SK-N-SH (cell line): ENCODE measurements around the gene FNDC3B. TPM values are rescaled to one million over a fixed set of nuclear protein-coding genes. Genes with fewer than 3 reads are reported as not detected.

ENCODE experiments used
- CTCF ChIA-PET: fragments of 300-600, 350-600 bp; formaldehyde crosslinking; extraction: SDS; loops from one replicate; lab custom pipeline; 2021; lab: Yijun Ruan, JAX
- POLR2A ChIA-PET: fragments of 350-600 bp; sonication (Branson Sonifier 250); formaldehyde crosslinking; extraction: SDS; loops from one replicate; lab custom pipeline; 2020; ENCODE audit warnings: antibody characterized with exemption, inconsistent platforms; lab: Yijun Ruan, JAX
- DNase-seq: peaks from one replicate; pipeline ENCODE4 v3.0.0; 2012
- H2AFZ ChIP-seq: fragments of 200-600 bp; sonication (generic); 2 replicates; pipeline ENCODE4 v1.8.1; 2016; ENCODE audit warnings: antibody characterized with exemption, mild to moderate bottlenecking, low read depth
- H3F3A ChIP-seq: fragments of 200-600 bp; sonication (generic); replicated peaks from 2 replicates; pipeline ENCODE3; 2016; ENCODE audit warnings: antibody characterized with exemption, mild to moderate bottlenecking; ENCODE audit not compliant: insufficient read depth
- H3K27ac ChIP-seq, 2 experiments: fragments of 200-500 bp in 1 of 2; fragments of 200-600 bp in 1 of 2; sonication (Bioruptor generic) in 1 of 2; sonication (generic), shearing (Covaris generic) in 1 of 2; 2 replicates each; pipeline versions ENCODE4 v1.5.1 to v1.6.1; 2014 to 2016; ENCODE audit warnings: low read depth in 2 of 2, inconsistent platforms in 1 of 2, low read length in 1 of 2, mild to moderate bottlenecking in 1 of 2, mixed read lengths in 1 of 2
- H3K27me3 ChIP-seq: fragments of 200-600 bp; sonication (generic), shearing (Covaris generic); 2 replicates; pipeline ENCODE4 v1.6.1; 2016; ENCODE audit warnings: mixed run types; ENCODE audit not compliant: insufficient read depth
- H3K36me3 ChIP-seq, 2 experiments: fragments of 200-500 bp in 1 of 2; fragments of 200-600 bp in 1 of 2; sonication (Bioruptor generic) in 1 of 2; sonication (generic) in 1 of 2; replicated peaks in 1 of 2; 2 replicates each; pipeline versions ENCODE3 to v1.5.1; 2014 to 2016; ENCODE audit warnings: low read length in 1 of 2, mild to moderate bottlenecking in 1 of 2; ENCODE audit not compliant: insufficient read depth in 2 of 2, control insufficient read depth in 1 of 2
- H3K4me1 ChIP-seq, 2 experiments: fragments of 200-500 bp in 1 of 2; fragments of 200-600 bp in 1 of 2; sonication (Bioruptor generic) in 1 of 2; sonication (generic), shearing (Covaris generic) in 1 of 2; 2 replicates each; pipeline versions ENCODE4 v1.5.1 to v1.6.1; 2014 to 2016; ENCODE audit warnings: low read depth in 1 of 2, low read length in 1 of 2, mixed run types in 1 of 2; ENCODE audit not compliant: insufficient read depth in 2 of 2, control insufficient read depth in 1 of 2
- H3K4me2 ChIP-seq: fragments of 200-600 bp; sonication (generic), shearing (Covaris generic); 2 replicates; pipeline ENCODE4 v1.6.1; 2017; ENCODE audit warnings: mixed run types
- H3K4me3 ChIP-seq, 2 experiments: fragments of 200-500 bp in 1 of 2; fragments of 200-600 bp in 1 of 2; sonication (Bioruptor generic) in 1 of 2; sonication (generic), shearing (Covaris generic) in 1 of 2; 2 replicates each; pipeline versions ENCODE4 v1.5.1 to v1.8.1; 2014 to 2016; ENCODE audit warnings: low read depth in 2 of 2, inconsistent platforms in 1 of 2, low read length in 1 of 2, mild to moderate bottlenecking in 1 of 2, mixed read lengths in 1 of 2, moderate library complexity in 1 of 2
- H3K79me2 ChIP-seq: fragments of 200-600 bp; sonication (generic); 2 replicates; pipeline ENCODE4 v1.8.1; 2017; ENCODE audit warnings: mild to moderate bottlenecking; ENCODE audit not compliant: insufficient read depth
- H3K9ac ChIP-seq: fragments of 200-600 bp; sonication (generic); 2 replicates; pipeline ENCODE4 v1.6.1; 2017; ENCODE audit warnings: mixed run types
- H3K9me2 ChIP-seq: fragments of 200-600 bp; sonication (generic); 2 replicates; pipeline ENCODE4 v1.6.1; 2017; ENCODE audit warnings: mixed run types
- H3K9me3 ChIP-seq: fragments of 200-600 bp; sonication (generic); 2 replicates; pipeline ENCODE4 v1.6.1; 2017; ENCODE audit warnings: mixed run types, mild to moderate bottlenecking, moderate library complexity
- H4K20me1 ChIP-seq: fragments of 200-600 bp; sonication (generic); 2 replicates; pipeline ENCODE4 v1.6.1; 2017; ENCODE audit warnings: mild to moderate bottlenecking, mixed run types; ENCODE audit not compliant: insufficient read depth
- CHD2 ChIP-seq: fragments of 150-350 bp; IDR thresholded peaks from 2 replicates; pipeline ENCODE4 v1.6.1; 2018; ENCODE audit warnings: low read length; ENCODE audit not compliant: partially characterized antibody
- EZH2phosphoT487 ChIP-seq: fragments of 200-600 bp; sonication (generic); IDR thresholded peaks from 2 replicates; pipeline ENCODE4 v1.6.1; 2017; ENCODE audit warnings: low read depth, mixed run types, mild to moderate bottlenecking, antibody characterized with exemption, moderate library complexity, borderline replicate concordance
- FOXJ3 ChIP-seq: sonication (generic); formaldehyde crosslinking; IDR thresholded peaks from 2 replicates; pipeline ENCODE4 v1.5.1; 2020; ENCODE audit warnings: mild to moderate bottlenecking, missing genetic modification reagents
- GABPA ChIP-seq: IDR thresholded peaks from 2 replicates; pipeline ENCODE4 v1.4.0; 2012; ENCODE audit warnings: low read depth, mild to moderate bottlenecking
- GATA2 ChIP-seq: sonication (generic); formaldehyde crosslinking; IDR thresholded peaks from 2 replicates; pipeline ENCODE4 v1.5.0; 2020; ENCODE audit warnings: mild to moderate bottlenecking, missing genetic modification reagents
- JUND ChIP-seq: IDR thresholded peaks from 2 replicates; pipeline ENCODE4 v1.4.0; 2012
- MAX ChIP-seq: IDR thresholded peaks from 2 replicates; pipeline ENCODE4 v1.4.0; 2012; ENCODE audit warnings: low read depth
- MXI1 ChIP-seq: IDR thresholded peaks from 2 replicates; pipeline ENCODE4 v1.6.1; 2012; ENCODE audit warnings: mild to moderate bottlenecking, low read depth, low read length, improper control_type of control experiment
- NRF1 ChIP-seq: IDR thresholded peaks from 2 replicates; pipeline ENCODE4 v1.6.1; 2012; ENCODE audit warnings: low read depth, mild to moderate bottlenecking, low read length
- POLR2AphosphoS5 ChIP-seq: IDR thresholded peaks from 2 replicates; pipeline ENCODE4 v1.6.1; 2012; ENCODE audit warnings: low read depth, low read length
- RXRA ChIP-seq: IDR thresholded peaks from 2 replicates; pipeline ENCODE4 v1.4.0; 2012; ENCODE audit warnings: low read depth, mild to moderate bottlenecking, borderline replicate concordance
- SIN3A ChIP-seq: IDR thresholded peaks from 2 replicates; pipeline ENCODE4 v1.6.1; 2012; ENCODE audit warnings: low read depth, mild to moderate bottlenecking, low read length, moderate library complexity, borderline replicate concordance
- TCF12 ChIP-seq: IDR thresholded peaks from 2 replicates; pipeline ENCODE4 v1.4.0; 2012
- USF1 ChIP-seq: IDR thresholded peaks from 2 replicates; pipeline ENCODE4 v1.4.0; 2012; ENCODE audit warnings: low read depth, borderline replicate concordance
- WGBS: methylation state at CpG from one replicate; pipeline ENCODE4 v1.1.6; 2017; ENCODE audit warnings: low lambda C conversion rate; 5-methylcytosine and 5-hydroxymethylcytosine counted together
- polyA plus RNA-seq, 3 experiments: library from polyadenylated mRNA; depleted of rRNA; stranded (reverse); fragments of >200 nt; gene quantifications; 2 replicates each; pipeline ENCODE4 v1.2.3, GENCODE V29; 2012
- TF ChIP-seq, protein P1 (sequence below): fragments of 200-600 bp; sonication (generic); IDR thresholded peaks from 2 replicates; pipeline ENCODE4 v1.6.1; 2017; ENCODE audit warnings: antibody characterized with exemption, mild to moderate bottlenecking, moderate library complexity
- TF ChIP-seq, protein P2 (sequence below): IDR thresholded peaks from 2 replicates; pipeline ENCODE4; 2012

The FNDC3B gene
- polyA plus RNA-seq, 1 of the 3 experiments (the other 2 are of a cell fraction): 10.4 TPM

DNA sequence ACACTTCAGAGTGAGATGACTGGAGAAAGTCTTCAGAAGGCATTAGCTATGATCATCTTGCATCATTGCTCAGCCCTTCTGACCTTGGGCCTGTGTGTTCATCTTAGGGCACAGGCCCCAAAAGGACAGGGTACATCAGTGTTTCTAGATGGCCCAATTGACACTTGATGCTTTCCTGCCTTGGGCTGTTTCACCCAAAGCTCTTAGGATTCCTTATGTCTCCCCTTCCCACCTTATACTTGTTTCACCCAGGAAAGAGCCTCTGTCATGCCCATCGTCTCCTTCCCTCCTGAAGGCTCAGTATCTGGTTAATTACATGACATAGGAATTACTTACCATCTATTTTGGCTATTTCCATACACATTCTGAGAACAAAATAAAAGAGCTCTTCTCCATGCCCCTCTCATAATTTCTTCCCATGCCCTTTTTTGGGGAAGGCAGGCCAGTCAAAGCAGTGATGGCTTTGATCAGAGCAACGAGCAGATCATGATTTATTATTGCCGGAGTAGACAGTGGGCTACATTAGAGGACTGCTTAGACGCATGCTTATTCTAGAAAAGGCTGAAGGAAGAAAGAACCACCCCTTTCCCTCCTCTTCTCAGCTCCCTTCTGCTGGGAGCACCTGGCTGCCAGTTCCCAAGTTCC, 335.9 kb downstream of the FNDC3B start:
- CTCF ChIA-PET: interaction anchor here (0.9 kb wide), 1 partner anchor 334 kb away, joined by 3 read pairs; no protein-coding TSS in a partner anchor
- 93% methylated on average over 4 of the region's 4 CpGs for WGBS

More for the DNA sequence above, 335.9 kb downstream of the FNDC3B start:
- no peak overlapping the region for H3K27ac ChIP-seq
- H3K4me1 ChIP-seq: peaks cover 0 to 5% of the 10 kb centered on the region in 2 experiments; a peak in 1 of 4 replicates
- H2AFZ ChIP-seq: no peak overlapping the region
- H3K9me2 ChIP-seq: no peaks in the 10 kb centered on the region
- peaks cover 49 to 60% of the 10 kb centered on the region in 2 experiments for H3K36me3 ChIP-seq
- no peak for DNase-seq
- H3K27me3 ChIP-seq: no peaks in the 10 kb centered on the region
- H3K9ac ChIP-seq: no peak overlapping the region
- TF ChIP-seq EZH2phosphoT487 (no peak), CHD2 (no peak), SIN3A (no peak), MXI1 (no peak), RXRA (no peak), USF1 (no peak), GABPA (no peak), MAX (no peak), JUND (no peak), TCF12 (no peak), GATA2 (CRISPR knock-in tag) (no peak), POLR2AphosphoS5 (no peak), FOXJ3 (no peak), NRF1 (no peak)
- TF ChIP-seq, protein P1, sequence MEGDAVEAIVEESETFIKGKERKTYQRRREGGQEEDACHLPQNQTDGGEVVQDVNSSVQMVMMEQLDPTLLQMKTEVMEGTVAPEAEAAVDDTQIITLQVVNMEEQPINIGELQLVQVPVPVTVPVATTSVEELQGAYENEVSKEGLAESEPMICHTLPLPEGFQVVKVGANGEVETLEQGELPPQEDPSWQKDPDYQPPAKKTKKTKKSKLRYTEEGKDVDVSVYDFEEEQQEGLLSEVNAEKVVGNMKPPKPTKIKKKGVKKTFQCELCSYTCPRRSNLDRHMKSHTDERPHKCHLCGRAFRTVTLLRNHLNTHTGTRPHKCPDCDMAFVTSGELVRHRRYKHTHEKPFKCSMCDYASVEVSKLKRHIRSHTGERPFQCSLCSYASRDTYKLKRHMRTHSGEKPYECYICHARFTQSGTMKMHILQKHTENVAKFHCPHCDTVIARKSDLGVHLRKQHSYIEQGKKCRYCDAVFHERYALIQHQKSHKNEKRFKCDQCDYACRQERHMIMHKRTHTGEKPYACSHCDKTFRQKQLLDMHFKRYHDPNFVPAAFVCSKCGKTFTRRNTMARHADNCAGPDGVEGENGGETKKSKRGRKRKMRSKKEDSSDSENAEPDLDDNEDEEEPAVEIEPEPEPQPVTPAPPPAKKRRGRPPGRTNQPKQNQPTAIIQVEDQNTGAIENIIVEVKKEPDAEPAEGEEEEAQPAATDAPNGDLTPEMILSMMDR: no peak
- TF ChIP-seq, protein P2, sequence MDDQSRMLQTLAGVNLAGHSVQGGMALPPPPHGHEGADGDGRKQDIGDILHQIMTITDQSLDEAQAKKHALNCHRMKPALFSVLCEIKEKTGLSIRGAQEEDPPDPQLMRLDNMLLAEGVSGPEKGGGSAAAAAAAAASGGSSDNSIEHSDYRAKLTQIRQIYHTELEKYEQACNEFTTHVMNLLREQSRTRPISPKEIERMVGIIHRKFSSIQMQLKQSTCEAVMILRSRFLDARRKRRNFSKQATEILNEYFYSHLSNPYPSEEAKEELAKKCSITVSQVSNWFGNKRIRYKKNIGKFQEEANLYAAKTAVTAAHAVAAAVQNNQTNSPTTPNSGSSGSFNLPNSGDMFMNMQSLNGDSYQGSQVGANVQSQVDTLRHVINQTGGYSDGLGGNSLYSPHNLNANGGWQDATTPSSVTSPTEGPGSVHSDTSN: no peak
- no peak overlapping the region for H3K4me2 ChIP-seq
- no peaks in the 10 kb centered on the region for H3K79me2 ChIP-seq
- H3K9me3 ChIP-seq: no peaks in the 10 kb centered on the region
- peaks cover 6% of the 10 kb centered on the region for H3F3A ChIP-seq
- no peaks in the 10 kb centered on the region for H4K20me1 ChIP-seq
- no peak overlapping the region for H3K4me3 ChIP-seq
- POLR2A ChIA-PET: no interaction called here
